Esophagus muscularis mucosa (tissue), 3 donors: ENCODE measurements around the gene GRM4.

Experiments used
- POLR2A ChIP-seq: fragments of 450-650 bp; IDR thresholded peaks from one replicate; pipeline ENCODE4 v1.6.1; 2017; ENCODE audit warnings: antibody characterized with exemption, moderate library complexity, mild to moderate bottlenecking, low read depth
- POLR2AphosphoS5 ChIP-seq, 2 donors: sonication (generic); formaldehyde crosslinking; IDR thresholded peaks; one replicate each; pipeline ENCODE4 v1.6.1; 2017; ENCODE audit warnings: antibody characterized with exemption in 2 of 2
- TF ChIP-seq, protein P1 (sequence below), 3 experiments: fragments of 200-600 bp in 2 of 3; fragments of 450-650 bp in 1 of 3; sonication (generic) in 2 of 3; IDR thresholded peaks; one replicate each; pipeline ENCODE4 v1.5.1; 2017 to 2019; ENCODE audit warnings: antibody characterized with exemption in 3 of 3, mild to moderate bottlenecking in 2 of 3, moderate library complexity in 1 of 3

- TF ChIP-seq, protein P1, sequence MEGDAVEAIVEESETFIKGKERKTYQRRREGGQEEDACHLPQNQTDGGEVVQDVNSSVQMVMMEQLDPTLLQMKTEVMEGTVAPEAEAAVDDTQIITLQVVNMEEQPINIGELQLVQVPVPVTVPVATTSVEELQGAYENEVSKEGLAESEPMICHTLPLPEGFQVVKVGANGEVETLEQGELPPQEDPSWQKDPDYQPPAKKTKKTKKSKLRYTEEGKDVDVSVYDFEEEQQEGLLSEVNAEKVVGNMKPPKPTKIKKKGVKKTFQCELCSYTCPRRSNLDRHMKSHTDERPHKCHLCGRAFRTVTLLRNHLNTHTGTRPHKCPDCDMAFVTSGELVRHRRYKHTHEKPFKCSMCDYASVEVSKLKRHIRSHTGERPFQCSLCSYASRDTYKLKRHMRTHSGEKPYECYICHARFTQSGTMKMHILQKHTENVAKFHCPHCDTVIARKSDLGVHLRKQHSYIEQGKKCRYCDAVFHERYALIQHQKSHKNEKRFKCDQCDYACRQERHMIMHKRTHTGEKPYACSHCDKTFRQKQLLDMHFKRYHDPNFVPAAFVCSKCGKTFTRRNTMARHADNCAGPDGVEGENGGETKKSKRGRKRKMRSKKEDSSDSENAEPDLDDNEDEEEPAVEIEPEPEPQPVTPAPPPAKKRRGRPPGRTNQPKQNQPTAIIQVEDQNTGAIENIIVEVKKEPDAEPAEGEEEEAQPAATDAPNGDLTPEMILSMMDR (IDR thresholded peaks at IDR 0.05), result no peak
- TF ChIP-seq POLR2AphosphoS5 (IDR thresholded peaks at IDR 0.05) (no peak), POLR2A (no peak)
Observed at GRCh38 chr6:34110610-34111009, 35.3 kb downstream of the GRM4 start.
